ENCODE measurements around the gene OPCML.

GRCh38 chr11:132898676-132899075 is 633.6 kb downstream of the OPCML start:
- TF ChIP-seq POLR2A (IDR thresholded peaks at IDR 0.05) (no peak), CTCF (IDR thresholded peaks at IDR 0.05) (no peak)
